GM12892 (cell line): Measurements from ENCODE around the gene ZNF654.

ENCODE experiments used
- POLR2A ChIP-seq: IDR thresholded peaks from 2 replicates; pipeline ENCODE4 v1.6.1; 2011; ENCODE audit warnings: low read depth, low read length, control low read depth
- POLR2AphosphoS5 ChIP-seq: IDR thresholded peaks from 2 replicates; pipeline ENCODE4 v1.6.1; 2011; ENCODE audit warnings: low read depth, low read length, control low read depth
- TAF1 ChIP-seq: IDR thresholded peaks from 2 replicates; pipeline ENCODE4 v1.6.1; 2011; ENCODE audit warnings: low read depth, mild to moderate bottlenecking, control low read depth, low read length, borderline replicate concordance

DNA sequence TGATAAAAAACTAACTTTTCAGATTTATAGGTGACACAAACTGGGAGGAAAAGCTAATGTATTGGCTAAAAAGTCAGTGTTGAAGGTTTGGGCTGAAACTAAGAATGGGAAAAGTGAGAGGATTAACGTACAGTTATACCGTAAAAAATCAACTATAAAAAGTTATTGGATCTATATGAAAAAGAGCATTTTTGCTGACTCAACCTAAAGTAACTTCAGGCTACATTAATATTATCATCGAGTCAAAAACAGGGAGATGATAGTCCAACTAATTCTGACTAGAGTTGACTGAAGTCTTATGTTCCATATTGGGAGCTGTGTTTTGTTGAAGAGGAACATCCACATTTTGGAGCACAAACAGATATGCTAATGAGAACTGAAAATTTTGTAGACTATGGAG, 19.9 kb downstream of the ZNF654 start:
- TF ChIP-seq TAF1 (no peak), POLR2AphosphoS5 (no peak), POLR2A (no peak)
